HG03558 (cell line): Measurements from ENCODE around the gene MAGEH1.
A peak's percentile ranks its signal among the peaks of the same experiment; 100 is the strongest.
"Not testable (repeated sequence)": the region's sequence is repeated elsewhere in the genome, so short reads cannot be mapped to it uniquely, and the experiment has no call there.

Experiments used
- ATAC-seq: cut with Tn5 transposase; IDR thresholded peaks from one replicate; pipeline ENCODE4 v1.9.1; 2021; ENCODE audit warnings: moderate number of reproducible peaks; ENCODE audit not compliant: unreplicated experiment; ENCODE audit errors: extremely low read depth

Gene MAGEH1, protein sequence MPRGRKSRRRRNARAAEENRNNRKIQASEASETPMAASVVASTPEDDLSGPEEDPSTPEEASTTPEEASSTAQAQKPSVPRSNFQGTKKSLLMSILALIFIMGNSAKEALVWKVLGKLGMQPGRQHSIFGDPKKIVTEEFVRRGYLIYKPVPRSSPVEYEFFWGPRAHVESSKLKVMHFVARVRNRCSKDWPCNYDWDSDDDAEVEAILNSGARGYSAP

DNA sequence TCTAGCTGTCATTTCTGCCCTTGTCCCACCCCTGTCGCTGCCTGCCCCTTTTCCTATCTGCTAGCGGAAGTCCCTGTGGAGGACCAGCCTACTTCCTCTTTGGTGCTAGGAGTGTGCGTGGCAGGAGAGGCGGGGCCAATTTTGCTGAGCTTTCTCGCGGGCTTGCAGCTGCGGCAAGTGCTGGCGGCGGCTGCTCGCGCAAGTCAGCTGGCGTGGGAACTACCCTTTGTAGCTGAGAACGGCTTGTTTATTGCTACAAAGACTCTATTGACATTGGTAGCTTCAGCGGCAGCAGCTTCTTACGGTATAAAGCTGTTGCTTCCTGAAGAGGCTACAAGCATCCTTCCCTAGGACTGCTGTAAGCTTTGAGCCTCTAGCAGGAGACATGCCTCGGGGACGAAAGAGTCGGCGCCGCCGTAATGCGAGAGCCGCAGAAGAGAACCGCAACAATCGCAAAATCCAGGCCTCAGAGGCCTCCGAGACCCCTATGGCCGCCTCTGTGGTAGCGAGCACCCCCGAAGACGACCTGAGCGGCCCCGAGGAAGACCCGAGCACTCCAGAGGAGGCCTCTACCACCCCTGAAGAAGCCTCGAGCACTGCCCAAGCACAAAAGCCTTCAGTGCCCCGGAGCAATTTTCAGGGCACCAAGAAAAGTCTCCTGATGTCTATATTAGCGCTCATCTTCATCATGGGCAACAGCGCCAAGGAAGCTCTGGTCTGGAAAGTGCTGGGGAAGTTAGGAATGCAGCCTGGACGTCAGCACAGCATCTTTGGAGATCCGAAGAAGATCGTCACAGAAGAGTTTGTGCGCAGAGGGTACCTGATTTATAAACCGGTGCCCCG lies at the start of gene MAGEH1:
Gene MAGEH1, plus strand, starts transcription at position 138 of the 843 bp plus-strand sequence. Its CDS starts 248 bp downstream, at position 386.
- peak; percentile 94 for ATAC-seq

DNA sequence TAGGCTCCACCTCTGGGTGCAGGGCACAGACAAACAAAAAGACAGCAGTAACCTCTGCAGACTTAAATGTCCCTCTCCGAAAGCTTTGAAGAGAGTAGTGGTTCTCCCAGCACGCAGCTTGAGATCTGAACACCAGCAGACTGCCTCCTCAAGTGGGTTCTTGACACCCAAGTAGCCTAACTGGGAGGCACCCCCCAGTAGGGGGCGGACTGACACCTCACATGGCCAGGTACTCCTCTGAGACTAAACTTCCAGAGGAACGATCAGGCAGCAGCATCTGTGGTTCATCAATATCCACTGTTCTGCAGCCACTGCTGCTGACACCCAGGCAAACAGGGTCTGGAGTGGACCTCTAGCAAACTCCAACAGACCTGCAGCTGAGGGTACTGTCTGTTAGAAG lies 24.8 kb upstream of the MAGEH1 start:
- not testable (repeated sequence) for ATAC-seq

DNA sequence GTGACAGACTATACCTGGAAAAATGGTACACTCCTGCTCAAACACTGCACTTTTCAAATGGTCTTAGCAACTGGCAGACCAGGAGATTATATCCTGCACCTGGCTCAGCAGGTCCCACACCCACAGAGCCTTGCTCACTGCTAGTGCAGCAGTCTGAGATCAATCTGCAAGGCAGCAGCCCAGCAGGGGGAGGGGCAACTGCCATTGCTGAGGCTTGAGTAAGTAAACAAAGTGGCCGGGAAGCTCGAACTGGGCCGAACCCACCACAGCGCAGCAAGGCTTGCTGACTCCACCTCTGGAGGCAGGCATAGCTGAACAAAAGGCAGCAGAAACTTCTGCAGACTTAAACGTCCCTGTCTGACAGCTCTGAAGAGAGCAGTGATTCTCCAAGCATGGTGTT lies 8.5 kb upstream of the MAGEH1 start:
- not testable (repeated sequence) for ATAC-seq

DNA sequence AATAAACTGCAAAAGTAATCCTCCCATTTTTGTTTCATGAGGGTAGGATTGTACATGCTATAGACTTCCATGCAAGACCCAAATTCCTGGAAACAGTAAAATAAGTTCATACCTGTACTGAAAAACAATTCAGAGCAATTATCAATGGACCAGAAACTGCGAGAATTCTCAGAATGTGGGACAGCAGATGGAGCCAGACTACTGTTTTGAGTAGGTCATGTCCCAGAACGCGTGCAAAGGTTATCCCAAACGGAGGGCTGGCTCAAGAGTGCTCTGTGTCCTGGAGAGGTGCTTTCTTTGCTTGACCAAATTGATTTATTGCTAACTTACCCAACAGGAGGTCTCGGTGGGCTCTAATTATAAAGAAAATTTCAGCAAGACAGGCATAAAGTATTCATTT lies 1.7 kb upstream of the MAGEH1 start:
- no peak for ATAC-seq

DNA sequence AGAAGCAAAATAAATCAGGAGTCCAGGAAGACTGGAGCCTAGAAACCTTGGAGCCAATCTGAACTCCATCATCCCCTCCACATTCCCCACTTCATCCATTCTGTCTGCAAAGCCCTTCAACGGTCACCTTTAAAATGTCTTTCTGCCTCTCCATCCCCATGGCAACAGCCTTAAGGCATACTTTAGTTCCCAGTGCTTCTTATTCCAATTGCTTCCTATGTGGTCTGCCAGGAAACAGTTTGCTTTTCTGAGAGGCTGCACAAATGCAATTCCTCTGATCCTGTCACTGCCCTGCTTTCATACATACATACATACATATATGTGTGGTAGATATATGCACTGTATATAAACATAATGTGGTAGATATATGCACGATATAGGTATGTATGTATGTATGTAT lies 786 bp upstream of the MAGEH1 start:
- no peak for ATAC-seq

DNA sequence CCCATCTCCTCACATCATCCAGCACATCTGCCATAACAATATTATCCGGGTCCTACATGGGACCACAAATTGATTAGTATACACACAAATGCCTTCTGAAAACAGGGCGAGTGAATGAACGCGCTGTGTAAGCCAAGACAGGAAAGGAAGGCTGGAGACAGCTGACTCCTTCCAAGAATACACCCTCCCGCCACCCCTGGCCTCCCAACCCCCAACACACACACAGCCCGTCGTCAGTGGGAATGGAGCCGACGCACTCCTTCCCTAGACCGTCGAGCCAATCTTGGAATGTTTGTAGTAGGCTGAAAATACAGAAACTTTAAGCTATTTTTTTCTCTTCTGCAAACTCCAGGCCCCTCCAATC lies 319 bp upstream of the MAGEH1 start:
- no peak for ATAC-seq

DNA sequence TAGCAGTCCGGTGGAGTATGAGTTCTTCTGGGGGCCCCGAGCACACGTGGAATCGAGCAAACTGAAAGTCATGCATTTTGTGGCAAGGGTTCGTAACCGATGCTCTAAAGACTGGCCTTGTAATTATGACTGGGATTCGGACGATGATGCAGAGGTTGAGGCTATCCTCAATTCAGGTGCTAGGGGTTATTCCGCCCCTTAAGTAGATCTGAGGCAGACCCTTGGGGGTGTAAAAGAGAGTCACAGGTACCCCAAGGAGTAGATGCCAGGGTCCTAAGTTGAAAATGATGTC lies 852 bp downstream of the MAGEH1 start:
- no peak for ATAC-seq

DNA sequence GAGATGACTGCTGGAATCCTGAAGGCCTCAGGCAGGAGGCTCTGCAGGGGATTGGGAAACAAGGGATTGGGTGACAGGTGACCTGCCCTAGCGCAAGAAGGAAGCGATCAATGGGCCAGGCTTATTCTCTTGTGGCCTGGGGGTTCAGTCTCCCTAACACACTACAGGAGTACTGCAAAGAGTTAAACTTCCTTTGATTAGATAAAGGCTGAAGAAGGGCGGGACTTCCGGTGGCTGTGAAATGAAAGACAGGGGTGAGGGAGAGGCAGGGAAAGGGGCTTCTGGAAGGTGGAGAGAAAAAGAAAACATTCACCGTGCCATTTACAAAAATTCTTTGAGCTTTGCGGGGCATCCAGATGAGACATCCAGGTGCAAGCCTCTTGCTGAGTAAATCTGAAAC lies 3.8 kb downstream of the MAGEH1 start:
- ATAC-seq: not testable (repeated sequence)

DNA sequence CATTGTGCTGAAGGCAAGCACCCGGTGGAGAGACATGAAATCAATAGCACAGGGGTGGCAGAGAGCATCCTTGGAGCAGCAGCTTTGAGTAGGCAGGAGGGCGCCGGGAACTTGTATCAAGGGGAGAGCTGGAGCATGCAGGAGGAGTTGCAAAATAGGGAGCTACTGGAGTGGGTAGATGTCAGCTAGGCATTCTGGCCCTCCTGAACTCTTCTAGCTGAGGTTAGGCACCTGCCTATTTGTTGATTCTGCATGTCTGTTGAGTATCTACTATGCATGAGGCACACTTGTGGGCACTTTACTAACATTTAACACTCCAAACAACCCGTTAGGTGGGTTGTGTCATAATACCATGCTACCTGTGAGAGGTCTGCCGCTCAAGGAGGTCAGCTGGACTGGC lies 7.5 kb downstream of the MAGEH1 start:
- not testable (repeated sequence) for ATAC-seq

DNA sequence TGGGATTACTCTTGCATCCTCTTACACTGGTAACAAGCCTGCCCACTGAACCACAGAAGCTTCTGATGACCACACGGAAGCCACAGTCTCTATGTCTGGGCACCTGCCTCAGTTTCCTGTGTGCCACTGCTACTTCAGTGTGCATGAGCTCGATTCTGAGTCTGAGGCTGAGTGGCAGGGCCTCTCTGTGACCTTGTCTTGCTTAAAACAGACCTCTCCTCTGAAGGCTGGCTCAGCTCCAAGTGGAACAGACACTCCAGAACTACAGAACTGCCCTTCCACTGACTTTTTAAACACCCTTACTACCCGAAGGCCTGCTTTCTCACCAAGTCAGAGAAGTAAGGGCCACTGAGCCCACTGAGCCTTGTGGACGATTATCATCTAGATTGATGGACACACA lies 8.0 kb downstream of the MAGEH1 start:
- not testable (repeated sequence) for ATAC-seq

DNA sequence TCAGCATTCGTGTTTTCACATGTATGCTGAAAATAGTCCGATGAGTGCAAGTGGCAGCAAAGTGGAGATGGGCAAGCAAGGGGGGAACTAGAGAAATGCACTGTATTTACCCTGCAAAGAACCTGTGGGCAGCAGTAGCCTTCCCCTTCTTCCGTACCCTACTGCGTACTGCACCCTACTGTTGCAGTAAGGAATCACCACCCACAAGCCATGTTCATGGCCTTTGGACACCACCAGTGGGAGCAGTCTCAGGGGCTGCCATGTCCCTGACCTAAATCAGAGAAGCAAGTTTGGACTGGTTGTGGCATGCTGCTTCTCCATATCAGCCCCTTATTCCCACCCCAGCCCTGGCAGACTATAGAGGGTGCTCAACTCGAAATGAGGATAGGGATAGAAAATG lies 12.1 kb downstream of the MAGEH1 start:
- not testable (repeated sequence) for ATAC-seq

DNA sequence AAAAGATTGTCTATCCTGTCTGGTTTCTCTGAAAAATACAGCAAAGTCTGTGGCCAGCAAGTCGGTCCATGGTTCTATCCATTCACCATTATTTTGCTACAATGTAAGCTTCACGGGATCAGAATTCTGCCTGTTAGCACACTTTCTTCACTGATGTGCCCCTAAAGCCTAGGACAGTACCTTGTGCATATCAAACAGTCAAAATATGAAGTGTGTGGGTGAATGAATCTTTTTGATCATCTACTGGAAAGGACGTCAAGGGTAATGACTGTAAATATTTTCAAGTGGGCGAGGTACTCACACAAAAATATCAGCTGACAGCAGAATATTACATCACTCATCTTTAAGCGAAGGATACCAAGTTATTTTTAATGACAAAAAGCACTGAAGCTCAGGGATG lies 13.2 kb downstream of the MAGEH1 start:
- ATAC-seq: not testable (repeated sequence)

DNA sequence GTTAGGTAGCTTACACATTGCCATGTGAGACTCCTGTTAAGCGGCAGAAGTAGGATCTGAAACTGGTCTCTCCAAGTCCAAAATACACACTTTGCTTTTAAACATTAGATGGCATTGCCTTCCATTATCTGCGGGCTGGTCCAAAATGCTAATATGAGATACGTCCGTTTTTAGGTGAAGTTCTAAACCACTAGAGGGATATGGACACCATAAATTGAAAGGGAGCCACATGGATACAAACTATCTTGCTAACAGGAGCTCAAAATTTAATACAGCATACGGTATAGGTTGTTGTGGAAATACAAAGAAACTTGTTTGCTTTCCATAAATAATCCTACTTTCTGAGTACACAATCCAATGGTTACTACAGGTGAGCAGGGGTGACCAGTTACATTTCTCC lies 13.9 kb downstream of the MAGEH1 start:
- ATAC-seq: not testable (repeated sequence)

DNA sequence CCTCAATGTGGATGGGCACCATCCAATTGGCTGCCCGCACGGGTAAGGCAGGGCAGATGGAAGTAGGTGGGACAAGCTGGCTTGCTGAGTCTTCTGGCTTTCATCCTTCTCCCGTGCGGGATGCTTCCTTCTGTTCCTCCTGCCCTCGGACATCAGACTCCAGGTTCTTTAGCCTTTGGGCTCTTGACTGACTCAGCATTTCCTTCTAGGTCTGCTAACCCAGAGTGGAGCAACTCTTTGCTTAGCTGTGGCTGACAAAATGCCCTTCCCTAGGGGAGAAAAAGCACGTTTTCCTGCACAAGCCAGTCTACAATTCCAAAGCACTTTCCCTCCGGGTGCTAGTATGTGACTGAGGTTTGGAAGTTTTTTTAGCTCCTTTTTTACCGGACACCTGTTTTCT lies 28.0 kb downstream of the MAGEH1 start:
- not testable (repeated sequence) for ATAC-seq

DNA sequence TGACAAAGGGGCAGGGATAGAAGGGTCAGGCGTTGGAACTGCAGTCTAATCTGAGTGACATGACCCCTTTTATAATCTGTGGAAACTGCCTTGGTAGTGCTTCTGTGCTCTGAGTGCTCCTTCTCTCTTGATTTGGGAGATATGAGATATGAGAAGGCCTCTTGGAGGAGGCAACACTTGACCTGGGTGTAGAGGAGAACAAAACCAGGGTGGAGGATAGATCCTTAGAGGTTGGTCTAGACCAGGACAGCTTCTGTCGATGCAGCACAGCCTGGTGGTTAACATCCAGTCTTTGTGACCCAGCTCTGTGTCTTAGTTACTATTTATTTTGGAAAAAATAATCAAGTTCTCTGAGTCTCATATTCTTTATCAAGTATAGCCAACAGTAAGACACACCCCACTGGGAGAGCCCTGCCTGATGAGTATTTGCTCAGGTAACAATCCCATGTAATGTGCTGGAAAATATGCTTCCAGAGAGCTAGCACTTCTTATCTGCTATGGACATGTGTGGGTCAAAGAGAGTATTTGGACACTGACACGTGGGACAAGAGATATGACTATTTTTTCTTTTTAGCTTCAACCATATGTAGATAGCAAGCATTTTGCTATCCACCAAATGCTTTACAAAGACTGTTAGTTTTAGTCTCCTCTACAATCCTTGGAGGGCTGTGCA lies 28.6 kb downstream of the MAGEH1 start:
- no peak for ATAC-seq

DNA sequence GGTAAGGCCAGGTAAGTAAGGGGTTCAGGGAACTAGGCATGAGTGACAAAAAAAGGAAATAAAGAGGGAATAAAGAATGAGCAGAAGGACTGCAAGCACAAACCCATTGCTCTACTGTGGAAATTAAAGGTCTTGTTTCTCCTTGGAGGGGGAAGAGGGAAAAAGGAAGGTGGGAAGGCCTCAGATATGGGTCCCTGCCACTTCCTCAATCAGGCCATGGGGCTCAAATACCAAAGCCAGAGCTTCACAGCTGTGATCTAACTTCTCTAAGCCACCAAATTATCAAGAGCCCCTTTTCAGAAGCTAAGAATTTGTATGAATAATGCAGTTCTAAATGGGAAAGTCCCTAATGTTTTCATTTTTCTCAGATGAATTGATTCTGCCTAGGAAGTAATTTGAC lies 33.0 kb downstream of the MAGEH1 start:
- no peak for ATAC-seq

DNA sequence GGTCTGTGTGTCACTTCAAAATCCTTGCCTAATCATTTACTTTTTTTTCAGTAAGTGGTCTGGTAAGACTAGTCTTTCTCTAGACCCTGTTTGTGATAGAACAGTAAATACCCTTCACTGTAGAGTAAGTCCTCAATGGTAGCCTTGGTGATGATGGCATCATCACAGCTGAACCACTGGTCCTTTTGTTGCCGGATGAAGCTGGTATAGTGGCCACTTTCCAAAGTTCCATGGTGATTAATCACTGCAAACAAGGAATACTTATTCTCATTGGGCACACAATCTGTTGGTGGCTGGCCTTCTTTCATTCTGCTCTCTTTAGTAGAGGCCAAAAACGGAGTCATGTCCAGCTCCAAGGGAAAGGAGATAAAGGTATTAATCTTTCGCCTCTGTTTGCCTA lies 34.8 kb downstream of the MAGEH1 start:
- no peak for ATAC-seq

DNA sequence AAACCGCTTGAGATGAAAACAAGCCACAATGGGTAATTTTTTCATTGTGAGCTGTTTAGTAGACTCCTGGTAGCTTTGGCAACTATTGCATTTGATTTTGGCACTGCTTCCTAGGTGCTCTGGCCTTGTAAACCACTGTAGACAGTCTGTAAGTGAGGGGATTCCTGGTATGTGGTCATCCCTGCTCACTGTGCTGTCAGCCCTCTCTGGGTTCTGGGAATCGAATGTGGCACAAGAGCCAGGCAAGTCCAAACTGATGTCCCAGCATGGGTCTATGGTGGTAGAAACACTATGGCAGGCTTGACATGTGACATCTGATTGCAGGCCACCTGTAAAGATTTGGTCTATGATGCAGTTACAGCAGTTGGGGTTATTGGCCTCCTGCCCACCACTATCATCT lies 35.2 kb downstream of the MAGEH1 start:
- ATAC-seq: no peak

DNA sequence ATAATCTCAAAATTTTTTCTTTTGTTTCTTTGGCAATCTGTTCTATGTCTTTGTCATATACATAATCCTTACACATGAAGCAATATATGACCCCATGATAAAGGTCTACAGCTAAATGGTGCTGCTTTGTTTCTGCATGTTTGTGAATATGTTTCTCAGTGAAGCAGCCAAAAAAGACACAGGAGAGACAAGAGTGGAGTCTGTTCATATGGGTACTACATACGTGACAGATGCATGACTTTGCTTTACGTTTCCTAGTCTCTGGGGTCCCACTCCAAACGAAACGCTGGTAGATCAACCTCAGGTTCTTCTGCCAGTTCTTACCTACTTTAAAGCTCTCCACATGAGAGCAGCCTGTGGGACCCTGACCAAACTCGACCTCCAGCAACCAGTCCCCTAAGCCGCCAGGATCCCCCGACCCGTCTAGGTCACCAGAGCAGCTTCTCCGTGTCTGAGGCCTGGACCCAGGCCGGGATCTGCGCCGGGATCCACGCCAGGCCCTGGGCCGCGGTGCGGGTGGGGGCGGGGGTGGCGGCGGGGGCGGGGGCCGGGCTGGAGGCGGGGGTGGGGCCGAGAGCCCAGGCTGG lies 36.2 kb downstream of the MAGEH1 start:
- no peak for ATAC-seq

DNA sequence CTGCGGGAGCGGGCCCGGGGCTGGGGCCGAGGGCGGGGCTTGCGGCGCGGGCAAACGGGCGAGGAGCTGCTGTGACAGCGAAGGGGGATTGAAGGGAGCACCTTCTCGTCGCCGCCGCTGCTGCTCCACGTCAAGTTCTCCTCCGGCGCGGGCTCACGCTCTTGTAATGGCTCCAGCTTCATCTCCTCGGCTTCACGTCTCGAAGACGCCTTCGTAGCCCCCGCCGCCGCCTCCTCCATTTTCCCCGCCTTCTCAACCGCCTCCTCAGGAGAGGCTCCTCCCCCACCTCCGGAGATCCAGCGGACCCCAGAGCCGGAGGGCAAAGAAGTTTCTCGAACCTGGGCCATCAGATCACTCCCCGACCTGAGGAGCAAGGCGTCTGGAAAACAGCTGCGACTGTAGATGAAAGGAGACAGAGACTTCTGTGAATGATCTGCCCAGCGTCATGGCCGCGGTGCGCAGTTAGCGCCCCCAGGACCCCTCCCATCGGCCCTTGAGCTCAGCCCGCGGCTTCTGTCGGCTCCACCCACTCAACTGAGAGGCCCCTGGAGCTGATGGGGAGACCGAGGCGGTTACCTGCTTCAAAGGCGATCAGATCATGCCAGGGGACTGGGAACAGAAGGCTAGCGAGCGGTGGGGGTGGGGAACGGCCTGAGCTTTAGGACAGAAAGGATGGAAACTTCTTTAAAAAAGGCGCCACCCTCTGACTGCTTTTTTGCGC lies 36.8 kb downstream of the MAGEH1 start:
- peak; percentile 31 for ATAC-seq
